WTC11 (cell line): ENCODE measurements around the gene VWA8. TPM values are rescaled to one million over a fixed set of nuclear protein-coding genes. Genes with fewer than 3 reads are reported as not detected.

Experiments
- ATAC-seq: fragments of 200-7000 bp; cut with Tn5 transposase; 2 replicates; pipeline ENCODE4 v1.10.0; 2021; ENCODE audit warnings: mild to moderate bottlenecking, moderate library complexity
- CTCF ChIA-PET: fragments of 300-600 bp; sonication (Branson Sonifier 250); formaldehyde crosslinking; loops from one replicate; lab custom pipeline; 2021; ENCODE audit warnings: antibody characterized with exemption; lab: Charles Lee
- POLR2A ChIA-PET: fragments of 350-600 bp; sonication (Branson Sonifier 250); formaldehyde crosslinking; loops from one replicate; lab custom pipeline; 2021; ENCODE audit warnings: antibody characterized with exemption; lab: Charles Lee
- DNase-seq: peaks from one replicate; pipeline ENCODE4 v3.0.0; 2021; ENCODE audit warnings: low spot score
- H3K27ac Mint-ChIP-seq: 2 replicates; pipeline ENCODE4 v1.8.0; 2021; ENCODE audit warnings: mixed read lengths
- H3K27me3 Mint-ChIP-seq: 2 replicates; pipeline ENCODE4 v1.8.0; 2021; ENCODE audit warnings: low read depth, mild to moderate bottlenecking, moderate library complexity, mixed read lengths
- H3K36me3 Mint-ChIP-seq: 2 replicates; pipeline ENCODE4 v1.8.0; 2021; ENCODE audit warnings: mixed read lengths
- H3K4me1 Mint-ChIP-seq: 2 replicates; pipeline ENCODE4 v1.8.0; 2022; ENCODE audit warnings: mixed read lengths
- H3K4me3 Mint-ChIP-seq: 2 replicates; pipeline ENCODE4 v1.8.0; 2021; ENCODE audit warnings: mild to moderate bottlenecking, moderate library complexity, mixed read lengths
- H3K9me3 Mint-ChIP-seq: 2 replicates; pipeline ENCODE4 v1.8.0; 2021; ENCODE audit warnings: mixed read lengths
- ATF1 ChIP-seq: sonication (generic); formaldehyde crosslinking; IDR thresholded peaks from 2 replicates; pipeline ENCODE4 v1.8.1; 2023; ENCODE audit warnings: mild to moderate bottlenecking, moderate library complexity, missing genetic modification reagents
- ATF3 ChIP-seq: sonication (generic); formaldehyde crosslinking; conservative IDR thresholded peaks from 2 replicates; pipeline ENCODE4 v1.8.1; 2022; ENCODE audit warnings: mild to moderate bottlenecking, missing genetic modification reagents
- ATF6 ChIP-seq: sonication (generic); formaldehyde crosslinking; IDR thresholded peaks from 2 replicates; pipeline ENCODE4 v1.8.1; 2023; ENCODE audit warnings: mild to moderate bottlenecking, missing genetic modification reagents
- CBFB ChIP-seq: sonication (generic); formaldehyde crosslinking; IDR thresholded peaks from 2 replicates; pipeline ENCODE4 v1.8.1; 2022; ENCODE audit warnings: mild to moderate bottlenecking, low read depth, missing genetic modification reagents
- CREM ChIP-seq: sonication (generic); formaldehyde crosslinking; IDR thresholded peaks from 2 replicates; pipeline ENCODE4 v1.8.1; 2022; ENCODE audit warnings: mild to moderate bottlenecking, missing genetic modification reagents, moderate library complexity
- ESRRA ChIP-seq: sonication (generic); formaldehyde crosslinking; IDR thresholded peaks from 2 replicates; pipeline ENCODE4 v1.8.1; 2022; ENCODE audit warnings: mild to moderate bottlenecking, missing genetic modification reagents, borderline replicate concordance
- GTF2I ChIP-seq: fragments of 250-450 bp; sonication (Bioruptor Pico); conservative IDR thresholded peaks from 2 replicates; pipeline ENCODE4 v1.4.0; 2021; ENCODE audit warnings: mild to moderate bottlenecking
- HMGXB4 ChIP-seq: sonication (generic); formaldehyde crosslinking; IDR thresholded peaks from 2 replicates; pipeline ENCODE4 v1.8.1; 2023; ENCODE audit warnings: mild to moderate bottlenecking, moderate library complexity, missing genetic modification reagents
- IRF2 ChIP-seq: sonication (generic); formaldehyde crosslinking; IDR thresholded peaks from 2 replicates; pipeline ENCODE4 v1.8.0; 2022; ENCODE audit warnings: low read depth, missing genetic modification reagents, borderline replicate concordance
- KAT7 ChIP-seq: sonication (generic); formaldehyde crosslinking; IDR thresholded peaks from 2 replicates; pipeline ENCODE4 v1.8.1; 2023; ENCODE audit warnings: missing genetic modification reagents, mild to moderate bottlenecking, borderline replicate concordance
- MLX ChIP-seq: sonication (generic); formaldehyde crosslinking; IDR thresholded peaks from 2 replicates; pipeline ENCODE4 v1.8.1; 2023; ENCODE audit warnings: mild to moderate bottlenecking, missing genetic modification reagents, moderate library complexity
- NFE2L1 ChIP-seq: sonication (generic); formaldehyde crosslinking; IDR thresholded peaks from 2 replicates; pipeline ENCODE4 v1.8.1; 2023; ENCODE audit warnings: missing genetic modification reagents
- SMAD3 ChIP-seq: sonication (generic); formaldehyde crosslinking; IDR thresholded peaks from 2 replicates; pipeline ENCODE4 v1.8.0; 2022; ENCODE audit warnings: missing genetic modification reagents, mild to moderate bottlenecking, borderline replicate concordance
- SP1 ChIP-seq: sonication (generic); formaldehyde crosslinking; conservative IDR thresholded peaks from 2 replicates; pipeline ENCODE4 v1.8.1; 2022; ENCODE audit warnings: missing genetic modification reagents
- TEAD4 ChIP-seq: sonication (generic); formaldehyde crosslinking; IDR thresholded peaks from 2 replicates; pipeline ENCODE4 v1.8.0; 2022; ENCODE audit warnings: mild to moderate bottlenecking, missing genetic modification reagents
- USF2 ChIP-seq: sonication (generic); formaldehyde crosslinking; IDR thresholded peaks from 2 replicates; pipeline ENCODE4 v1.8.1; 2023; ENCODE audit warnings: mild to moderate bottlenecking, missing genetic modification reagents, moderate library complexity
- ZNF138 ChIP-seq: sonication (generic); formaldehyde crosslinking; conservative IDR thresholded peaks from 2 replicates; pipeline ENCODE4 v1.8.1; 2022; ENCODE audit warnings: mild to moderate bottlenecking, moderate library complexity, missing genetic modification reagents
- ZNF263 ChIP-seq: sonication (generic); formaldehyde crosslinking; IDR thresholded peaks from 2 replicates; pipeline ENCODE4 v1.8.1; 2022; ENCODE audit warnings: low read depth, mild to moderate bottlenecking, moderate library complexity, missing genetic modification reagents
- ZNF317 ChIP-seq: sonication (generic); formaldehyde crosslinking; IDR thresholded peaks from 2 replicates; pipeline ENCODE4 v1.8.1; 2023; ENCODE audit warnings: low read depth, mild to moderate bottlenecking, moderate library complexity, missing genetic modification reagents, borderline replicate concordance
- ZNF416 ChIP-seq: fragments of 250-450 bp; sonication (Bioruptor Pico); IDR thresholded peaks from 2 replicates; pipeline ENCODE4 v1.9.0; 2021; ENCODE audit warnings: mild to moderate bottlenecking, inconsistent platforms
- ZNF532 ChIP-seq: fragments of 250-450 bp; sonication (Bioruptor Pico); IDR thresholded peaks from 2 replicates; pipeline ENCODE4 v1.9.0; 2021; ENCODE audit warnings: mild to moderate bottlenecking, borderline replicate concordance
- ZSCAN18 ChIP-seq: fragments of 250-450 bp; sonication (Bioruptor Pico); IDR thresholded peaks from 2 replicates; pipeline ENCODE4 v2.1.2; 2022; ENCODE audit warnings: mild to moderate bottlenecking, moderate library complexity
- total RNA-seq: library from RNA; stranded (reverse); gene quantifications from 3 replicates; pipeline ENCODE4 v1.2.3, GENCODE V29; 2021

The VWA8 gene
- total RNA-seq, 1 experiment from 2014 or later, result 19.9 TPM

- TF ChIP-seq CREM (CRISPR knock-in tag), result no peak
- TF ChIP-seq ESRRA (CRISPR knock-in tag), result no peak
- no peak for TF ChIP-seq TEAD4 (CRISPR knock-in tag)
- TF ChIP-seq ATF3 (CRISPR knock-in tag), result no peak
- no peak for TF ChIP-seq ZNF138 (CRISPR knock-in tag)
- no peak for TF ChIP-seq ZSCAN18 (CRISPR knock-in tag)
- TF ChIP-seq ATF1 (CRISPR knock-in tag), result no peak
- TF ChIP-seq ATF6 (CRISPR knock-in tag), result no peak
Observed at GRCh38 chr13:41991936-41992335, 31.0 kb upstream of the VWA8 start (continued).

GRCh38 chr13:41988244-41988643 is 27.3 kb upstream of the VWA8 start:
- no peak for ATAC-seq
- POLR2A ChIA-PET, result no interaction called here
- H3K4me3 Mint-ChIP-seq, result no peak overlapping the region
- TF ChIP-seq SP1, result no peak
- TF ChIP-seq KAT7 (CRISPR knock-in tag), result no peak
- TF ChIP-seq NFE2L1 (CRISPR knock-in tag), result no peak
- TF ChIP-seq SMAD3 (CRISPR knock-in tag), result no peak
- TF ChIP-seq IRF2 (CRISPR knock-in tag), result no peak
- no peak for TF ChIP-seq CBFB (CRISPR knock-in tag)
- no peak for TF ChIP-seq GTF2I (CRISPR knock-in tag)
- TF ChIP-seq ZNF317 (CRISPR knock-in tag), result no peak
- TF ChIP-seq ZNF416 (CRISPR knock-in tag), result no peak
- TF ChIP-seq ZNF263, result no peak
- no peak for TF ChIP-seq HMGXB4
- TF ChIP-seq, all 79 proteins: peak for 0
- Mint-ChIP-seq H3K27ac (no peak overlapping the region), H3K36me3 (no peaks in the 10 kb centered on the region), H3K9me3 (peaks cover 11% of the 10 kb centered on the region), H3K27me3 (no peaks in the 10 kb centered on the region; the same call in 1 of the 2 replicates), H3K4me1 (peaks cover 1% of the 10 kb centered on the region; the same call in 1 of the 2 replicates)
- CTCF ChIA-PET, result interaction anchor here (0.7 kb wide), 1 partner anchor 12 kb away, joined by 3 read pairs; no protein-coding TSS in a partner anchor
- no peak for DNase-seq

GRCh38 chr13:41985788-41986508 is 25.0 kb upstream of the VWA8 start:
- H3K9me3 Mint-ChIP-seq, result peaks cover 11% of the 10 kb centered on the region
- CTCF ChIA-PET, result no interaction called here
- ATAC-seq (no peak), DNase-seq (no peak)
- no peak overlapping the region for H3K27ac Mint-ChIP-seq
- H3K4me3 Mint-ChIP-seq, result no peak overlapping the region
- no peaks in the 10 kb centered on the region for H3K36me3 Mint-ChIP-seq
- H3K27me3 Mint-ChIP-seq, result no peaks in the 10 kb centered on the region; the same call in 1 of the 2 replicates
- POLR2A ChIA-PET, result no interaction called here
- peaks cover 7% of the 10 kb centered on the region for H3K4me1 Mint-ChIP-seq
- no peak for TF ChIP-seq USF2
- no peak for TF ChIP-seq ZNF416 (CRISPR knock-in tag)
- no peak for TF ChIP-seq ESRRA (CRISPR knock-in tag)
- no peak for TF ChIP-seq ZNF532 (CRISPR knock-in tag)
- no peak for TF ChIP-seq MLX (CRISPR knock-in tag)
